GM19328 (cell line): ENCODE results near the gene DEDD.

Experiments used
- ATAC-seq: cut with Tn5 transposase; IDR thresholded peaks from one replicate; pipeline ENCODE4 v1.9.1; 2021; ENCODE audit warnings: mild to moderate bottlenecking, moderate library complexity; ENCODE audit not compliant: unreplicated experiment

Gene DEDD

DNA sequence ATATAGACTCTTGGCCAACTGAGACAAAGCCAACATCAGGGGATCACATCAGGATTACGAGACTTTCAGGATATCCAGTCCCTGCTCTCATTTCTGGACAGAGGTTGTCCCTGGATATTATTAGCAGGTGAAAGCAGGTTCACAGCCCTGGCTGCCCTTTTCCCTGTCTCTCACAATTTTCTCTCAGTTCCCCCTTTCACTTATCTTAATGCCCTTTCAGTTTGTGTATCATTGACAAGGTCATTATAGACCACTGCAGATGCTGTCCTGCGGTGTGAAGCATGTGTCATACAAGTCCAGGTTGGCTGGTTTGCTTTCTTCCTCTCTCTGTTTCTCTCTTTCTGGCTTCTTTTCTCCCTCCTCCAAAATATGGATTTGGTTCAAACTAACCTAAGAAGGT lies 36.5 kb downstream of the DEDD start:
- no peak for ATAC-seq

DNA sequence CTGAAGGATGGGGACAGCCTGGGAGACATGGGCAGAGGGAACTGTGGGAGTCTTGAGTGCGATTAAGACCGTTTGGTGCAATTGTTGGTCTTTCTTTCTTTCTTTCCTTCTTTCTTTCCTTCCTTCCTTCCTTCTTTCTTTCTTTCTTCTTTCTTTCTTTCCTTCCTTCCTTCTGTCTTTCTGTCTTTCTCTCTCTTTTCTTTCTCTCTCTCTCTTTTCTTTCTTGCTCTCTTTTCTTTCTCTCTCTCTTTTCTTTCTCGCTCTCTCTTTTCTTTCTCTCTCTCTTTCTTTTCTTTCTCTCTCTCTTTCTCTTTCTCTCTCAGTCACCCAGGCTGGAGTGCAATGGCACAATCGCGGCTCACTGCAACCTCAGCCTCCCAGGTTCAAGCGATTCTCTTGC lies 37.2 kb downstream of the DEDD start:
- ATAC-seq = no peak

DNA sequence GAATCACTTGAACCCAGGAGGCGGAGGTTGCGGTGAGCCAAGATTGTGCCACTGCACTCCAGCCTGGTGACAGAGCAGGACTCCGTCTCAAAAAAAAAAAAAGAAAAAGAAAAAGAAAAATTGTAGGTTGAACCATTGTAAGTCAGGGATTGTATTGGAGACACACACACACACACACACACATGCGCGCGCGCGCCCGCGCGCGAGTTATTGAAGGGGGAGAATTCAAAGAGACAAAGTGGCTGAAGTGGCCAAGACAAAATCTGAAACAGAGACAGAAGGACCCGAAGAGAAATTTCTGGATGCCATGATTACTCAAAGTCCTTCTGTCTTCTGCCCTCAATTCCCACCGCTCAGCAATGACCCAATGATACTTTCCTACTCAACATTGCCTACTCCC lies 38.0 kb downstream of the DEDD start:
- ATAC-seq = no peak

DNA sequence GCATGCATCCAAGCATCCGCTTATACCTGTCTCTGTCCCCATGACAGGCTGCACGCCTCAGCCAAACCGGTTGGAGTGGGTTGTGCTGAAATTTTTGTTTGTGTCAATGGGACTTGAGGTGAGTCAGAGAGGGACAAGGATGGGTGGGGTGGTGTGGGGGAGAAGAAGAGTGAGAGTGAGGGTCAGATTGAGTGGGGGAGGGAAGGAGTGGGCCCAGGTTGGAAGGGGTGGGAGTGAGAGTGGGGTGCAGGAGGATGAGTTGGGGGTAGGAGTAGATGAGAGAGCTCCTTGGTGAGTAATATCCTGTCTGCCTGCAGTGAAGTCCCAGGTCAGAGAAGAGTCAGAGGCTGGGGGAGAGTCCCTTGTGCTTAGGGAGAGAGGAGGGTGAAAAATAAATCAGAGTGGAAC lies 39.8 kb downstream of the DEDD start:
- ATAC-seq = no peak

DNA sequence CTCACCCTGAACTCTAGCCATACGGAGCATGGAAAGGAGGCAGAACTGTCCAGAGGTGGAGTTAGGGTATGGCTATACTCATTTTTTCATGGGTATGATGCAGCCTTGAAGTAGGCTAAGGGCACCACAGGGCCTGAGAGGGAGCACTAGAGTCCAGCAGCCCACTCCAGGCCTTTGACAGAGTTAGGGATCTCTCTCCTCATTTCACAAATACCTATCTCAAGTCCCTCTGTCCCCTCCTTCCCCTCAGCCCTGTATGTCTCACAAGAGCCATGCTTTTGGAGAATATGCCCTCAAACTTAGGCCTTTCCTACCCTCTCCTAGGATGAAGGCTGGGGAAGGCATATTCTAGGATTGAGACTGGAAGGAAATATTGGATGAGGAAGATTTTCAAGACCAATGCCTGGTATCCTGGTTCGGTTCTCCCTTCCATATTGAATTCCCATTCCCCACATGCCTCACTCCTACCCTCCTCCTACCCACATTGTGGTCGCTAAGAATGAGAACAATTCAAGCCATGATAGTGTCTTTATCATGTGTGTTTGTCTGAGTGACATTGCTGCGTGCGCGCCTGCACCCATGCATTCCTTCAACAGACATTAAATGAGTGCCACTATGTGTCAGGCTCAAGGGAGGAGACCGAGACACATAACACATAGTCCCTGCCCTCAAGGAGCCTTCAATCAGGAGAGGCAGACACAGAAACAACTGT lies 40.5 kb downstream of the DEDD start:
- ATAC-seq = no peak

DNA sequence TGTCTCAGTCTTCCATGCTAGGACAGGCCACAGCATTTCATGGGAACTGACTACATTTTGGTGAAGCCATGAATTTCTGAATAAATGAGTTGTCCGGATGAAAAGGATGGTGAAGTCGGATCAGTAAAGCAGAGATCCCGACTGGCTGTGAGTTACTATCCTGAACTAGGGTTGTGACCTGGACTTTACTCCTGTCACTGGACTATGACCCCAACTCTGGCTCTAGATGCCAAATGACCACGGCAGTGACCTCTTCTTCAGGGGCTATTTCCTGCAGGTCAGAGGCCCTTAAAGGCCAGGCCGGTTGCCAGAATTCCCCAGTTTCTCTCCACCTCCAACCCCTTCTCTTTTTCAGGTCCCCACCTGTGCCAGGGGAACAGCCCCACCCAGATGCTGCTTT lies 41.4 kb downstream of the DEDD start:
- ATAC-seq = no peak

DNA sequence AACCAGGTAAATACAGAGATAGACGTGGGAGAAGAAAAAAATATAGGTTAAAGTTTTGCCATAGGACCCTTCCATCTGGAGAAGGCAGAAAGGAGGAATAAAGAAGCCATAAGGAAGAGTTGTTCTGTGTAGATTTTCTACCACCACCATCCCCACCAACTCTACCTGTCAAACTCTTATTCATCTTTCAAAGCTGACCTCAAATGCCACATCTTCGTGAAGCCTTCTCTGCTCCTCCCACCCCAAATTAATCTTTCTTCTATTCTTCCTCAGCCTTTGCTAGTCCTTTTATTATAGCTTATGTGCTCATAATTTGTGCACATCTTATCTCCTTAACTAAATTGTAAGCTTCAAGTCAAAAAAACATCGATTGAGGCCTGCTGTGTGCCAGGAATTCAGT lies 41.9 kb downstream of the DEDD start:
- no peak for ATAC-seq

DNA sequence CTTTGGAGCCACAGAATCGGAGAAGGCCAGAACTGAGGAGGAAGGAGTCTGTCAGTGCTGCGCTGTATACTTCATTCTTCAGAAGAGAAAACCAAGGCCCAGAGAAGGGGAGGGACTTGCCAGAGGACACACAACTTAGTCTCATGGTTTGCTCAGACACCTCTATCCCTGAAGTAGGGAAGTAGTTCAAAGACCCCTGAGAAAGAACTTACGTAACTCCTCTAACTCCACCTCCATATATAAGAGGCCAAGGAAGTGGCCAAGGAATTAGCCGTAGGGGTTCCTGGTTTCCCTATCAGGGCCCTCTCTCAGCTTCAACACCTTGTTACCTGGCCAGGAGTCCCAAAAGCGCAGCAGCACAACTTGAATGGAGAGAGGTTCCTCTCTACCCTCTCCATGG lies 42.5 kb downstream of the DEDD start:
- no peak for ATAC-seq

DNA sequence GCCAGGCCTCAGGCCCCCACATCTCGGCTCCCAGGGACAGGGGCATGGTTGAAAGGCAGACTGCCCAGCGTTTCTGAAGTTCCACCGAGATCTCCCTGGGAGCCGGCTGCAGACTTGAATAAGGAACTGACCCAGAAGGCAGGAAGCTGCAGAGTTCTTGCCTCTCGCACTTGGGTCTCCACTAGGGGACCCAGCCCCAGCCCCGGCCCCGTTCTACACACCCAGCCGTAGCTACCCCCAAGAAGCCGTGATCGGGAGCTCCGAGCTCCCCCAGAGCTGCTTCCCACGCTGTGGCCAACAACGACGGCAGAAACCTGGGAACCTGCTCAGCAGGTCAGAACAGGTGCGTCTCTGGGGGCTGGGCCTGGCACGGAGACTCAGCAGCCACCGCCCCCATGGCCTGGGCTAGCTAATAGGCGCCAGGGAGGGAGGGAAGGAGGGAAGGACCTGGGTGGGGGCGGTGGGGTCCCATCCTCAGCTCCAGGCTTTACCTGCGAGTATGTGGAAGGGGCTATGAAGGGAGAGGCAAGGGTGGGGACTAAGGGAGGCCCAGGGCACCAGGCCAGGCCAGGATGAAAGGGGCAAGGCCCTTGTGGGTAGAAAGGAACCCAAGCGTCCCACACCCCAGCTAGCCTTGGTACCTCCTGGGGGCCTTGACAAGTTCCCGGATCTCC lies 43.1 kb downstream of the DEDD start, which contains the start of gene NECTIN4:
NECTIN4 (minus strand) TSS at position 308 of the 674 bp plus-strand sequence; CDS start at position 46, 262 bp downstream.
- ATAC-seq = no peak

DNA sequence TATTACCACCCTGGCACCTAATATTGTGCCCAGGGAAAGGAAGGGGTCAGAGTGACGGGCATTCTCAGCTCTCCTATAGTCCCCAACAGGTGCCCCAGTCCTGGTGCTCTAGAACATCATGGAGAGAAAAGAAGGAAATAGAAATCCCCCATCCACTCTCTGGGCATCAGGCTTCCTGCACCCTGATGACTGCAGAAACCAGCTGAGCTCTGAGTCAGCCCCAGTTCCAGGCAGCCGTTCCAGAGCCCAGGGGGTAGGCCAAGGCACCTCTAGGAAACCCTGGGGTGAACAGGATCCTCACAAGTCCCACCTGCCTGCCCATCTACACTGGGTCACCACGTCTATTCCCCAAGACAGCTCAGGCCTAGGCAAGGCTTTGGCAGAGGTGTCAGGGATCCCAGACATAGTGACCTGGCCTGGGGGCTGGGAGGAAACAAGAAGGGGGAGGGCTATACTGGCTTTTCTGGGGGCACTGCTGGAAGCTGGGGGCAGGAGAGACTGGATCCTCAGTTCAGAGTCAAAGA lies 43.8 kb downstream of the DEDD start:
- no peak for ATAC-seq

DNA sequence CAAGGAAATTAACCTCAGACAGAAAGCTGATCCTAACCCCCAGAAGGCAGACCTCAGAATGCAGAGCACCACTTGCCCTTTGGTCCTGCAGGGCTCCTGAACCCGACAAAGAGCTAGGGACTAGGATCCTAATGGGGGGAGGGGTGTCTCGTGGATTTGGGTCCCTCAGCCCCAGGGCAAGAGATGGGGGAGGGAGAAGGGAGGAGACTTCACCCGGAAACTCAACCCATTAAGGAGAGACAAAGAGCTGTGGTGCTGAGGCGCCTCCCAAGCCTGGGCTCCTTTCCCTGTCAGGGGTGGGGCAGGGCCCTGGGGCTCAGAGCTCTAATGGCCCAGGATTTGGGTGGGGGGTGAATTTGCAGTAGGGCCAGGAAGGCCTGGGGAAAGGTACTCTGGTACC lies 46.0 kb downstream of the DEDD start:
- no peak for ATAC-seq

DNA sequence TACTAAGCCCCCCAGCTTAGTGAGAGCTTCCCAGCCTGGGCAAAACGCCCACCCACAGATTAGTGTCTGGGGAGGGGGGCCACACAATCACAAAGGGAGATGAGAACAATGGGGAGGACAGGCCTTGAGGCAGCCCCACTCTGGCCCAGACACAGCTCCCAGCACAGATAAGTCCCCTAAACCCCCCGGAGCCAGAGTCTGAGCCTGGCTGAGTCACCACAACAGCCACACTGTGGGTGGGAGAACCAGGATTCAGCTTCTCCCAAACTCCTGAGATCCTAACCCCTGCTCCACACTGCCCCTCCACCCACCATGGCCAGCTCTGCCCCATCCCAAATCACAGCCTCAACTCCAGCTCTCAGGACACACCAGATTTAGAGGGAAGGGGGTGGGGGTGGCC lies 47.3 kb downstream of the DEDD start:
- no peak for ATAC-seq

DNA sequence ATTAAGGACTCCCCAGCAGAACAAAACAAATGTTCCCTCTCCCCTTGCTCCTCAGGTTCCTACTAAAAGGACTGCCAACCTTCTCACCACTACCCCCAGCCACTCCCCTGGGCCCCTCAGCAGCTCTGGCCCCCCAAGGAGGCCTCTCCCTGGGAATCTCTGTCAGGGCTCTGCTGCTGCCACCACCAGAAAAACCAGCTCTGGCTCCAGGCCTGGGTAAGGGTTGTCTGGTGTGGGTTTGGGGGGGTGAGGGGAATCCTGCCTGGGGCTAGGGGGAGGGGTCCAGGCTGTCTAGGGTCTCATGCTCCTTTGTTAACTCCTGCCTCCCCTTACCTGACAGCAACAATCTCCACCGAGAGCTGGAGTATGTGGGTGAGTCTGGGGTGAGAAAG lies 47.9 kb downstream of the DEDD start:
- no peak for ATAC-seq

DNA sequence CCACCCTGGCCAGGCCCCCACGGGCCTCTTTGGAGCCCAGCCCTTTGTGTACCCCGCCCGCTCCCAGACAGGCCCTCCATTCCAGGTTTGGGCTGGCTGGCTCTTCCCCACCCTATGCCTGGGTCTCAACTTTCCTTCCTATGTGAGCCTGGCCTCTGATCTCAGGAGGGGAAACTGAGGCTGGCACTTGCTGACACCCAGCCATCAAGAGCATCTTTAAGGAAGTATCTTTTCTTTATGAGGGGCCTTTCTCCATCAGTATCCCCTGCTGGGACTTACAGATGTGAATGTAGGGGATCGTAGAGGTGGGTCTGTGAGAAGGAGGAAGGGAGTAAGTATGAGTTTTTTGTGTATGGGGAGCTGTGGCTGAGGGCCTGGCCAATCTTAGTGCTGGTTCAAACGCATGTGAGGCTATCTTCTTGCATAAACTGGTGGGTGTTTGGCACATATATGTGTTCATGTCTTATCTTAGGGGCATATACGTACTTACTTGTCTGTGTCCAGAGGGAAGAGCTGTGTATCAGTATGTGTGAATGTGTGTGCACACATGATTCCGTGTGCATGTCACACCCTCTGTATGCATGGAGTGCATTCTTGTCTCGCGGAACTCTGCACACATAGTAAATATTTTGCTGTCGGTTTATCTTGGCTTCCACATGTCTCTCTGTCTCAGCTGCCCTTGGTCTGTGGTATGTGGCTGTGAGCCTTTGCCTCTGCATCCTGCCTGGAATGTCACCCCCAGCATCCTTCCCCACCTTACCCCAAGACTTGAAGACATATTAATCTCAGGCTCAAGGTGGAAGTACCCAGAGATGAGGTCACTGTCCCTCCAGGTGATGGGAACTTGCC lies 48.5 kb downstream of the DEDD start:
- no peak for ATAC-seq

DNA sequence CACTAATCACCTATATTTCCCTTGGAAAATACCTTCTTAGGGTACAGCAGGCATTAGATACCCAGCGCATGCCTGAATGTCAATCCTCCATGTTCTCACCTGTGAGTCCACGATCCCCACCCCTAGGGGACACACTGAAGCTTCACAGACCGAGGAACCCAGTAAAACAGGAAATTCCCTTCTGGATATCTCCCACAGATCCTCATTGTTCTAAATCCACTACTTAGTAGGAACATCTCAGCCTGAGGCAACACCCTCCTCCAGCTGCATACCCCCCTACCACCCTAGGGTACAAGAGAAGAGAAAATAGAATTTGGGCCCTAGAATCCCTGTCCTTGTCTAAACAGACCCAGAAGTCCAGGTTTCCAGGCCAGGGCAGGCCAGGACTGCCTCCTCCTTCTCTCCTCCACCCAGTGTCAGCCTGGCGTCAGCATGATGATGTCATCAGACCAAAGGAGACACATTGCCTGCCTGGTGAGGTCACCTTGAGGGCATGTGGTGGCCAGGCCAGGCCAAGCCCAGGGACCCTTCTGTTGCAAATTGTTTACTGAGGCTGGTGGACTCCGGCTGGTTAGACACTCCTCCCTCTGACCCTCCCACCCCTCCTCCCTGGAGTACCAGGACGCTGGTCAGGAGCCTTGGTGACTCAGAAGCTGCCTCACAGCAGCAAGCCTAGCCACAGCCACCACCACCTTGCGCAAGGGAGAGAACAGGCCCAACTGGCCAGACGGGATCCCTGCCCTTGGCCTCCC lies 49.3 kb downstream of the DEDD start:
- ATAC-seq = no peak

DNA sequence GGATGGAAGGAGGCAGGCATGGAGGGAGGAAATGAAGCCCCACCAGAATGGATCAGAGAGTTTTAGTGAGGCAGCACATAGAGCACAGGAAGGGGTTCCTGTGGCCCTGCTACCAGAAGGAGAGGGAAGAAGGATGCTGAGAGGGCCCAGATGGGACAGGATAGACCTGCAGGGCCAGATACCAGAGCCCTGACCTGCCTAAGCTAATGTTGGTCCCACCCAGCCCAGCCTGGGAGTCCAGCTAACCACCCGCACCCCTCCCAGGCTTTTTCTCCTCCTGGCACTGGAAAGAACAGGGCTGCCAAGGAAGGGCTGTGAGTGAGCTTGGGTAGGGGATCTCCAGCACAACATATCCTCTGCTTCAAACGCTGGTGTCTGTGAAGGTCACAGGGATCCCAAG lies 50.0 kb downstream of the DEDD start:
- ATAC-seq = no peak

DNA sequence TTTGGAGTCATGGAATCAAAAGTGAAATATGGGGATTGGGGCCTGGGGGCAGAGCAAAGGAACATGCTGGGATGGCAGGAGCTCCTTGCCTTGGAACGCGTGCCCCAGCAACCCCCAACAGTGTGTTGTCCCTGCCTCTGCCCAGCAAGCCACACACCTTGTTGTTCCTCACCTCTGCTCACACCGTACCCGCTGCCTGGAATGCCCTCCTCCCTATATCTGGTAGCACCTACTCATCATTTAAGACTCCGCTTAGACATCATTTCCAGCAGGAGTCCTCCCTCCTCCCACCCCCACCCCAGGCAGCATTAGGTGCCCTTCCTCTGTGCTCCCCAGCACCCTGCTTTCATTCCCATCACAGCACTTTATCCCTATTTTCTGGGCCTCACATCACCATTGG lies 50.9 kb downstream of the DEDD start:
- ATAC-seq = no peak

DNA sequence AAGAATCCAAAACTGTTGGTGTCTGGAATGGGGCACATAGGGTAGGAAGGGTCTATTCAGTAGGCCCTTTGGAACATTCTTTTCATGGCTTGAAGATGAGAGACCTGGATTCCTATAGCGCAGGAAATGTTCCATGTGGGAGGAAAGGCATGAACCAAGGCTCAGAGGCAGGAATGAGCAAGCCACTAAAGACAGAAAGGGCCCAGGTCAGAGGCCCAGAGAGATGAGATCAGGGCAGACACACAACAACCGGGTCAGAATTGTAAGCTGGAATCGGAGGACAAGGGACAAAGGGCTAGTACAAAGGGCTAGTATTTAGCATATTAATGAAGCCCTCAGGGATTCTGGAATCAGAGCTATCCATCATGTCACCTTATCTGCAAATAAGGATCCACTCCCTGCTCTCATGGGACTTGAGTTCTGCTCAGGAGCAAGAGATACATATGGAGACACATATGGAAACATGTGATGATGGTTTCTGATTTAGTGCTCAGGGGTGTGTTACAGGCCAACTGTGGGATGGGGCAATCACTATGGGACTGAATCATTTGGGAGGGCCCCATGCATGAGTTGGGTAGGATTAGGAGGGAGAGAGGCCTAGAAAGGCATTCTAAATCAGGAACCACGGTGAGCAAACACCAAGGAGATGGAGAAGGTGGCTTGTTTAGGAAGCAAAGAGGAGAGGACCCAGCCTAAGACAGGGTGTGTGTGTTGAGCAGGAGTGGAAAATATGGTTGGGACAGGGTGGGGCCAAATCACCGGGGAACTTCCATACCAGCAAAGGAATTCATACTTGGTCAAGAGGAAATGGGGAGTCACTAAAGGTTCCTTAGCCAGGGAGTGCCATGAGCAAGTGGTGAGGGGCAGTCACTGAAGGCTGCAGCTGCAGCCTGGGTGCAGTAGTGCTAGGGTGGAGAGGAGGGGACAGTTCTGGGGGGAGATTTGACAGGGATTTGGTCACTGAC lies 51.7 kb downstream of the DEDD start:
- no peak for ATAC-seq

DNA sequence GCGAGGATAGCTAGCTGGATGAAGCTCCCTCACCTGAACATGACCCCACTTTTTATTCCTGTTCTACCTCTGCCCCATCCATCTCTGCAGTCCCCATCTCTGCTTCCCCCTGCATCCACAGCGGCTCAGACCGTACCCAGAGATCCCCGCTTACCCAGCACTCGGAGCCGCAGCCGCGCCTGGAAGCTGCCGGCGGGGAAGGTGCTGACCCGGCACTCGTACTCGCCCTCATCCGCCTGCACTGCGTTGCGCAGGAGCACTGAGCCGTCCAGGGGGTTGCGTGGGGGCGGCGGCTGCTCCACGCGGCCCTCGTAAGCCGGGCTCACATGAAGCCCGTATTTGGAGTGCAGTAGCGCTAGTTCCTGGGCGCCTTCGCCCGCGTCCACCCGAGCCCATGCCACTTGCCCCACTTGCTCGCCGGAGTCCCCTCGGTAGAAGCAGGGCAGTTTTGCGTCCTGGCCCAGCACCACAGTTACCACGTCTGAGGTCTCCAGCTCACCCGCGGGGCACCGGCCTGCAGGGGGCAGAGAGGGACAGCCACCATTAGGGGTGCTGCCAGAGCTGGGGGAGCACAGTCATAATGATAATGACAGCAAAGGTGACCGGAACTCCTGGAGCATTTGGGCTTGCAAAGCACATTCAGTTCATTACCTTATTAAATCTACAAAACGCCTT lies 52.9 kb downstream of the DEDD start:
- ATAC-seq = no peak
